Measurements from ENCODE around the gene SPRED1. TPM values are rescaled to one million over a fixed set of nuclear protein-coding genes. Genes with fewer than 3 reads are reported as not detected.

The SPRED1 gene
- total RNA-seq, 4 donors from 2014 or later = 11.8 to 30.0 (median 19.7) TPM

DNA sequence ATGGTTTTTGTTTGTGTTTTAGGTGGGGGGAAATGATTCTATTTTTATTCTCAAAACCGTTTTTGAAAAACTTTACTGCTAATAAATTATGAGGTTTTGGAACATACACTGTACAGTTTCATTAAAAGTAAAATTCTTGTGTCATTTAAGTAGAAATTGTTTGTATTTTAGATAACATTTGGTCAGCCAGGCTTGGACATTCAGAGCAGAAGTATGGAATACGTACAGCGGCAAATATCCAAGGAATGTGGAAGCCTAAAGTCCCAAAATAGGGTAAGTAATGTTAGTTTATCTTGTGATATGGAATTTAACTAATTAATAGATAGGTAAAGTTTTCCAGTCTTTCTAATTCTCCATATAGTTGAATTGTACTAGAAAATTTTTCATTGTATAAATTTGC is 96.6 kb downstream of the SPRED1 start:
- TF ChIP-seq EP300 (IDR thresholded peaks at IDR 0.05) (no peak), POLR2A (IDR thresholded peaks at IDR 0.05) (no peak), POLR2AphosphoS5 (IDR thresholded peaks at IDR 0.05) (no peak)
- TF ChIP-seq, protein P1, sequence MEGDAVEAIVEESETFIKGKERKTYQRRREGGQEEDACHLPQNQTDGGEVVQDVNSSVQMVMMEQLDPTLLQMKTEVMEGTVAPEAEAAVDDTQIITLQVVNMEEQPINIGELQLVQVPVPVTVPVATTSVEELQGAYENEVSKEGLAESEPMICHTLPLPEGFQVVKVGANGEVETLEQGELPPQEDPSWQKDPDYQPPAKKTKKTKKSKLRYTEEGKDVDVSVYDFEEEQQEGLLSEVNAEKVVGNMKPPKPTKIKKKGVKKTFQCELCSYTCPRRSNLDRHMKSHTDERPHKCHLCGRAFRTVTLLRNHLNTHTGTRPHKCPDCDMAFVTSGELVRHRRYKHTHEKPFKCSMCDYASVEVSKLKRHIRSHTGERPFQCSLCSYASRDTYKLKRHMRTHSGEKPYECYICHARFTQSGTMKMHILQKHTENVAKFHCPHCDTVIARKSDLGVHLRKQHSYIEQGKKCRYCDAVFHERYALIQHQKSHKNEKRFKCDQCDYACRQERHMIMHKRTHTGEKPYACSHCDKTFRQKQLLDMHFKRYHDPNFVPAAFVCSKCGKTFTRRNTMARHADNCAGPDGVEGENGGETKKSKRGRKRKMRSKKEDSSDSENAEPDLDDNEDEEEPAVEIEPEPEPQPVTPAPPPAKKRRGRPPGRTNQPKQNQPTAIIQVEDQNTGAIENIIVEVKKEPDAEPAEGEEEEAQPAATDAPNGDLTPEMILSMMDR (IDR thresholded peaks at IDR 0.05) = no peak
- Histone ChIP-seq H3K27me3 (no peaks in the 10 kb centered on the region), H3K4me1 (peaks cover 0 to 2% (median 0%) of the 10 kb centered on the region in 3 donors), H3K4me3 (no peak overlapping the region), H3K27ac (no peak overlapping the region), H3K9me3 (no peaks in the 10 kb centered on the region), H3K36me3 (peaks cover 0 to 21% of the 10 kb centered on the region in 2 donors)
- ATAC-seq = no peak
- 65 to 67% methylated on average over 3 of the region's 3 CpGs for WGBS, 2 donors (ENCODE audit: low coverage in 1 of 2)

DNA sequence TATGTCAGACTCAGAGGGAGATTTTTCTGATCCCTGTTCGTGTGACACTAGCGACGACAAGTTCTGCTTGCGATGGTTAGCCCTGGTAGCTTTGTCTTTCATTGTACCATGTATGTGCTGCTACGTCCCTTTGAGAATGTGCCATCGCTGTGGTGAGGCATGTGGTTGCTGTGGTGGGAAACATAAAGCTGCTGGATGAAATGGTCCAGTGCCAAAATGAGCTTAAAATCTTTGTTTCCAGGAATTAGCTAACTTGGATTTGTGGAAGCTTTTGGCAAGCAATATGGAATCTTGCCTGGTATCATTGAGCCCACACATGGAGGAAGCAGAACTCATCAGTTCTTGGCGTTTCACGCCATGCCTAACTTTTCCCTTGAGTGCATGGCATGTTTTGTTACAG is 98.8 kb downstream of the SPRED1 start:
- Histone ChIP-seq H3K36me3 (peaks cover 0 to 21% of the 10 kb centered on the region in 2 donors), H3K27ac (no peak overlapping the region), H3K4me3 (no peak overlapping the region), H3K4me1 (peaks cover 0 to 2% (median 0%) of the 10 kb centered on the region in 3 donors), H3K27me3 (no peaks in the 10 kb centered on the region), H3K9me3 (no peaks in the 10 kb centered on the region)
- WGBS, 2 donors (ENCODE audit: low coverage in 1 of 2) = 82 to 92% methylated on average over 6 to 7 of the region's 8 CpGs
- TF ChIP-seq, protein P1 (IDR thresholded peaks at IDR 0.05) = no peak
- TF ChIP-seq POLR2A (IDR thresholded peaks at IDR 0.05) (no peak), POLR2AphosphoS5 (IDR thresholded peaks at IDR 0.05) (no peak), EP300 (IDR thresholded peaks at IDR 0.05) (no peak)
- ATAC-seq = no peak

DNA sequence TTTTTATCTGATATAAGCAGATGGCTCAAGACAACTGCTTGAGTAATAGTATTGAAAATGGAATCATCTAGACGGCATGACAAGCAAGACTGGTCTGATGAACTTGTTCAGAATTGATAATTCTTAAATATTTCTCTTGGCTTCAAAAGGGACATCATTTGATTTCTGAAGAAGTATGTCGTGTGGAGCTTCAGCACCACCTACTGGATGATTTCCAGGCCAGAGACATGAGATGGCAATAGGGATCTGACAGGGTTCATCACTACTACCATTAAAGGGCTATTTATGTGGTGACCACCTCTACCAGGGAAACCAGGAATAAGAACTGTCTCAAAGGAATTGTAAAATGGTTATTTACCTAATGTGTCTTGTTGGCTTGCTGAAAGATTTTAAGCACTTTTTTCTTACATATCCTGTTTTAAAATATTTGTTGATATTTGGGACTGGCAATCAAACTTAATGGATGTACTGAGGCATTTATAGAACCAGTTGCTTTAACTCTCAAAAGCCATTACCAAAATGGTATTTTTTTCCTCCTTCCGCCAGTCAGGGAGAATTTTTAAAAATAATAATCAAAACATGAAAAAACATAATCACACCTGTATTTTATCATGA is 101.8 kb downstream of the SPRED1 start:
- Histone ChIP-seq H3K4me3 (no peak overlapping the region), H3K27ac (no peak overlapping the region), H3K36me3 (peaks cover 0 to 21% of the 10 kb centered on the region in 2 donors), H3K4me1 (peaks cover 0 to 2% (median 0%) of the 10 kb centered on the region in 3 donors), H3K9me3 (no peaks in the 10 kb centered on the region), H3K27me3 (no peaks in the 10 kb centered on the region)
- TF ChIP-seq POLR2A (IDR thresholded peaks at IDR 0.05) (no peak), EP300 (IDR thresholded peaks at IDR 0.05) (no peak), POLR2AphosphoS5 (IDR thresholded peaks at IDR 0.05) (no peak)
- TF ChIP-seq, protein P1 (IDR thresholded peaks at IDR 0.05) = peak; percentile 60 to 87 (median 62)
- no peak for ATAC-seq
- 36 to 37% methylated on average over 3 of the region's 3 CpGs for WGBS, 2 donors (ENCODE audit: low coverage in 1 of 2)

GRCh38 chr15:38362355-38362754 is 109.7 kb downstream of the SPRED1 start:
- Histone ChIP-seq H3K36me3 (no peaks in the 10 kb centered on the region), H3K27ac (no peak overlapping the region), H3K4me3 (no peak overlapping the region), H3K27me3 (no peaks in the 10 kb centered on the region), H3K9me3 (no peaks in the 10 kb centered on the region), H3K4me1 (no peaks in the 10 kb centered on the region)
- no peak for ATAC-seq
- TF ChIP-seq POLR2AphosphoS5 (IDR thresholded peaks at IDR 0.05) (no peak), EP300 (IDR thresholded peaks at IDR 0.05) (no peak), POLR2A (IDR thresholded peaks at IDR 0.05) (no peak)
- TF ChIP-seq, protein P1 (IDR thresholded peaks at IDR 0.05) = no peak
- WGBS, 2 donors (ENCODE audit: low coverage in 1 of 2) = 75 to 91% methylated on average over 3 of the region's 3 CpGs

- WGBS, 2 donors (ENCODE audit: low coverage in 1 of 2) = 63 to 76% methylated on average over 1 to 2 of the region's 2 CpGs
- H3K27ac ChIP-seq = no peak overlapping the region
- ATAC-seq = no peak
- TF ChIP-seq, protein P1 (IDR thresholded peaks at IDR 0.05) = no peak
- TF ChIP-seq POLR2A (IDR thresholded peaks at IDR 0.05) (no peak), EP300 (IDR thresholded peaks at IDR 0.05) (no peak), POLR2AphosphoS5 (IDR thresholded peaks at IDR 0.05) (no peak)
- H3K4me1 ChIP-seq = no peaks in the 10 kb centered on the region
- no peaks in the 10 kb centered on the region for H3K9me3 ChIP-seq
- H3K4me3 ChIP-seq = no peak overlapping the region
- H3K36me3 ChIP-seq = no peaks in the 10 kb centered on the region
- no peaks in the 10 kb centered on the region for H3K27me3 ChIP-seq
These were observed 114.8 kb downstream of the SPRED1 start for GRCh38 chr15:38367476-38367875.
